ENCODE data around the gene KMT2B.

The KMT2B gene

GRCh38 chr19:35746531-35746930 lies 28.7 kb downstream of the KMT2B start:
- no peaks in the 10 kb centered on the region for H3K36me3 ChIP-seq (ENCODE audit: control insufficient read depth, insufficient read depth, low read length)
- no peak overlapping the region for H3K9ac ChIP-seq
- H3K4me3 ChIP-seq (ENCODE audit: low read depth, low read length): peak overlapping the region; percentile 99
- no peak overlapping the region for H3K27ac ChIP-seq
- peak overlapping the region; percentile 88 for H3K4me2 ChIP-seq (ENCODE audit: low read length)
- no peak overlapping the region for H2AFZ ChIP-seq
- H3K79me2 ChIP-seq: no peaks in the 10 kb centered on the region
- TF ChIP-seq CTCF (IDR thresholded peaks at IDR 0.05): no peak
- peaks cover 4% of the 10 kb centered on the region for H3K4me1 ChIP-seq
- no peaks in the 10 kb centered on the region for H3K27me3 ChIP-seq (ENCODE audit: control insufficient read depth, insufficient read depth, low read length)
- H3K9me3 ChIP-seq (ENCODE audit: control insufficient read depth, low read length): no peaks in the 10 kb centered on the region

GRCh38 chr19:35748106-35749020 lies 30.6 kb downstream of the KMT2B start, which contains the start of gene LIN37:
Gene LIN37, plus strand, starts transcription at chr19:35748576. Its CDS starts 149 bp downstream, at chr19:35748725.
- Histone ChIP-seq H3K27ac (peak within 1 kb of the TSS; percentile 60), H3K4me3 (ENCODE audit: low read depth, low read length) (peak within 1 kb of the TSS; percentile 96), H3K4me1 (peaks cover 4% of the 10 kb centered on the region)

GRCh38 chr19:35750167-35750566 lies 32.4 kb downstream of the KMT2B start:
- Histone ChIP-seq H3K27me3 (ENCODE audit: control insufficient read depth, insufficient read depth, low read length) (no peaks in the 10 kb centered on the region), H3K4me3 (ENCODE audit: low read depth, low read length) (no peak overlapping the region), H3K4me1 (no peaks in the 10 kb centered on the region), H2AFZ (no peak overlapping the region), H3K9ac (no peak overlapping the region), H3K9me3 (ENCODE audit: control insufficient read depth, low read length) (no peaks in the 10 kb centered on the region), H3K4me2 (ENCODE audit: low read length) (no peak overlapping the region), H3K36me3 (ENCODE audit: control insufficient read depth, insufficient read depth, low read length) (no peaks in the 10 kb centered on the region), H3K79me2 (no peaks in the 10 kb centered on the region), H3K27ac (no peak overlapping the region)
- no peak for TF ChIP-seq CTCF (IDR thresholded peaks at IDR 0.05)

More at GRCh38 chr19:35748106-35749020, 30.6 kb downstream of the KMT2B start, which contains the start of gene LIN37:
- H3K4me2 ChIP-seq (ENCODE audit: low read length): peak within 1 kb of the TSS; percentile 83
- no peaks in the 10 kb centered on the region for H3K9me3 ChIP-seq (ENCODE audit: control insufficient read depth, low read length)
- H3K27me3 ChIP-seq (ENCODE audit: control insufficient read depth, insufficient read depth, low read length): no peaks in the 10 kb centered on the region
- no peaks in the 10 kb centered on the region for H3K79me2 ChIP-seq
- H3K36me3 ChIP-seq (ENCODE audit: control insufficient read depth, insufficient read depth, low read length): no peaks in the 10 kb centered on the region
- peak within 1 kb of the TSS; percentile 83 for H2AFZ ChIP-seq
- TF ChIP-seq CTCF (IDR thresholded peaks at IDR 0.05): no peak
- H3K9ac ChIP-seq: peak within 1 kb of the TSS; percentile 56

- Histone ChIP-seq H3K36me3 (ENCODE audit: control insufficient read depth, insufficient read depth, low read length) (no peaks in the 10 kb centered on the region), H2AFZ (no peak overlapping the region), H3K4me2 (ENCODE audit: low read length) (no peak overlapping the region), H3K27me3 (ENCODE audit: control insufficient read depth, insufficient read depth, low read length) (no peaks in the 10 kb centered on the region), H3K4me1 (no peaks in the 10 kb centered on the region), H3K9me3 (ENCODE audit: control insufficient read depth, low read length) (no peaks in the 10 kb centered on the region), H3K4me3 (ENCODE audit: low read depth, low read length) (no peak overlapping the region), H3K9ac (no peak overlapping the region), H3K27ac (no peak overlapping the region), H3K79me2 (no peaks in the 10 kb centered on the region)
- no peak for TF ChIP-seq CTCF (IDR thresholded peaks at IDR 0.05)
These were observed 34.3 kb downstream of the KMT2B start for GRCh38 chr19:35751839-35752745.

All from parathyroid adenoma (tissue), 2 donors.